NCI-H128 (cell line): ENCODE data around the gene LDB2.
"Not testable (repeated sequence)": the region's sequence is repeated elsewhere in the genome, so short reads cannot be mapped to it uniquely, and the experiment has no call there.

Experiments
- DNase-seq: peaks from one replicate; lab custom pipeline; 2025; ENCODE audit not compliant: unreplicated experiment; lab: John Stamatoyannopoulos, UW

Gene LDB2

GRCh38 chr4:16573739-16574138 lies 324.7 kb downstream of the LDB2 start:
- no peak for DNase-seq

DNA sequence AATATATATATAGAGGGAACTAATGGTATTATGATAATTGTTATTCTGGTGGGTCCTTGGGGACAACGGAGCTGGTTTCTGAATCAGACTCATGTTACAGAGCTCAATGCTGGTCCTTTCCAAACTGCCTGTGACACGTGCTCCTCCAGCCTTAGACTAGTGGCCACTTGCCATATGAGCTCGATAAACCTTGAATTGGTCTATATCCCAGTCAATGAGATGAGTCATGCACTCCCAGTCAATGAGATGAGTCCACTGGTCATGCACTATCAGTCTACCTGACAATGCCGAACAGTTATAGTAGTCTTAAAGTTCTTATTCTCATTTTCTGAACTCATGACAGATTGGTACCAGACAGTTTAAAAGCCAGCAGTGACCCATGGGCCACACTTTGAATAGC lies 325.2 kb downstream of the LDB2 start:
- DNase-seq = no peak

- no peak for DNase-seq
Measured at GRCh38 chr4:16572631-16573030, 325.8 kb downstream of the LDB2 start.

DNA sequence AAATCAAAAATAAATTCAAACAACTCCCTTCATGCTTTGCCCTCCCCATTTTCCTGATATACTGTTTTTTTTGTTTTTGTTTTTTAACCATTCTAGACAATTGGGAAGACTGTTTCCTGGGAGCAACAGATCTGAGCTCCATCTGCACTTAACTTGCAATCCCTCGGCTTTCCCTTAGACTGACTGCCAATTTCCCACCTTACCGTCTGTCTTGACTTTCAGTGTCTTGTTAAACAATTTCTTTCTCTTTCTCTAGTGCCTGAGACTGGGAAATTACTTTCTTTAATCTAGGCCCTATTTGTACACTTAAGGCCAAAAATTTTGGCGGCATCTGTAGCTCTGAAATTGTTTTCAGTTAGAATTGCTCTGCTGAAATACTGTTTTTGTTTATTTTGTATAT lies 326.3 kb downstream of the LDB2 start:
- DNase-seq = no peak

GRCh38 chr4:16569790-16570189 lies 328.7 kb downstream of the LDB2 start:
- no peak for DNase-seq

- not testable (repeated sequence) for DNase-seq
Measured at GRCh38 chr4:16557316-16557715, 341.1 kb downstream of the LDB2 start.

DNA sequence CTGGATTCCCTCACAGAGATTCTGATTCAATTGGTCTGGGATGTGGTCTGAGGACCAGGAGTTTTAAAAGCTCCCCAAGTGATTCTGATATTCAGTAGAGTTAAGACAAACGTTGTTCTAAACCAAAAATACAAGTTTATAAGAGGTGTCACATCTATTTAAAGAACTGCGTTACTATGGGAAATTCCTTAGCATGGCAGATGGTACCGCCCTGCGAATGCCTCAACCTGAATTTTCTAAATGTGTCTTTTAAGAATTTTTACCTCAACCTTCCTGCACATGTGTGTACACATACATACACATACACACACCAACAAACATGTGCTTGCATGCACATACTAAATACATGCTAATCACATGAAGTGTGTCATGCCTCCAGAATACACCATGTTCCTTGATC lies 343.3 kb downstream of the LDB2 start:
- DNase-seq = no peak

- no peak for DNase-seq
Measured at GRCh38 chr4:16550531-16550930, 347.9 kb downstream of the LDB2 start.

- DNase-seq = no peak
Measured at GRCh38 chr4:16545656-16546055, 352.8 kb downstream of the LDB2 start.

- no peak for DNase-seq
Measured at GRCh38 chr4:16544869-16545268, 353.6 kb downstream of the LDB2 start.

- DNase-seq = no peak
Measured at GRCh38 chr4:16544251-16544721, 354.2 kb downstream of the LDB2 start.

DNA sequence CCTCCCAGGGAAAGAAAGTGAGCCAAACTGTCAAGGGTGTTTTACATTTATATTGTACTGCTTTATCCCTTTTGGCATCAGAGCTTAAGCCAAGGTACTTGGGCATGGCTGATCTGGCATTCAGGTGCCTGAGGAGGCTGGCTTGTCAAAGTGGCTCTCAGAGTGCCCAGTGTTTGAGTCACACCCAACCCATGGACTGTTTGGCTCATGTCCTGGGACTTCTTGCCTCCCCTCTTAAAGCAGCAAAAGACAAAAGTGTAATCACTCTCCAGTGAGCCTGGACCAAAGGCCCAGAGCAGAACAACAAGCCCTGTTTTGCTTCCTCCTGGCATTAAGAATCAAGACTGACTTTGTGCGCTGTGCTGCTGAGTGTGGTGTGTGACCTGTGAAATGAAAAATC lies 360.5 kb downstream of the LDB2 start:
- no peak for DNase-seq

- DNase-seq = no peak
Measured at GRCh38 chr4:16532240-16532970, 366.0 kb downstream of the LDB2 start.

DNA sequence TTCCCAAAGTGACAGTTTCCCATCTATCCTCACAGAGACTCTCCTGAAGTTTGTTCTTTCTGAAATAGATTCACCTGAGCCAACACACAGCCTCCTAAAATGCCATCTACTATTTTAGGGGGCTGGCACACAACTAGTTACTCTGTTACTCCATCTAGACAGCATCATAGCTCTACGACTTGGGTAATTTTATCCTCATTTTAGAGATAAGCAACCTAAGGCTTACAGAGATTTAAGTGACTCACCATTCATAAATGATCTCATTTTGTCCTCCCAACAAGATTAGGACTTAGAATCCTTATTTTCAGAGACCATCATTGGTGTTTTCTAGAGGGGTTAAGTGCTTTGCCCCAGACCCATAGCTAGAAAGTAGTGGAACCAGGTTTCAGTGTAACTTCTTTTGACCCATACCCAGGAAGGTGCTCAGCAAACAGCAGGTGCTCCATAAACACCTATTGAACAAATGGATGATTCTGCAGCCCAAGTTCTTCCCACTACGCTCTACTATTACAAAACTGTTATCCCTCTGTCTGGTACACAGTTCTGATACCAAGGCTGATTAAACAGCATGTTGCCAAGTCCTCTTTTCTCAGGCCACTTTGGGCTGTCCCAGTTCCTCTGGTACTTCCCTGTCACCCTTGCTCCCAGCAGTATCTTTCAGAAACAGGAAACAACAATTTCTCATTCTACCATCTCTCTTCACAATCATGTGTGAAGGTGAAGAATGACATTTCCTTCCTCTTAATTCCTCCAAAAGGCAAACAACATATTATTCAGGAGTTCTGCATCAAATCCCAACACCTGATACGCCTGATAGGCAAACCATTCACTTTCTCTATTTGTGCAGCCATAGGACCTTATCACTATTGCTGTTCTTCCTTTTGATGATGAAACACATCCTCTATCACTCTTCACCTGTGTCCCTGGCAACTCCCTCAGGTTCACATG lies 367.5 kb downstream of the LDB2 start:
- no peak for DNase-seq

- DNase-seq = no peak
Measured at GRCh38 chr4:16524911-16525554, 373.4 kb downstream of the LDB2 start.

DNA sequence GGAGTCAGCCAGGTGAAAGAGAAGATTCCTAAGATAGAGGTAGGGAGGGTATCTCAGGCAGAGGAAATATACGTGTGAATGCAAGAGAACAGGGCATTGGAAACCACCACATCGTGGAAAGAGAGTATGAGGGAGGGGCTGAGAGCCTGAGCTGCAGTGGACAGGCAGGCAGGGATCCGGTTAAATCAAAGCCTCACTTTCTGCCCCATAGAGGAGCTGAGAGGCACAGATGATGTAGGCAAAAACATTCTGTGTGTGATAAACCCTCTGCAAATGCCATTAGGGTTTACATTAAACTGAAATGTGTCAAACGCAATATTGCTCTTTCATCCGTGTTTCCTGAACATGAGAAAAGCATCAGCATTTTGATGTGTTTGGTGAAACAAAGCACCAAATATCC lies 374.0 kb downstream of the LDB2 start:
- no peak for DNase-seq

GRCh38 chr4:16523526-16523925 lies 374.9 kb downstream of the LDB2 start:
- not testable (repeated sequence) for DNase-seq

GRCh38 chr4:16521156-16521915 lies 377.1 kb downstream of the LDB2 start:
- DNase-seq = no peak

- DNase-seq = no peak
Measured at GRCh38 chr4:16516796-16517439, 381.5 kb downstream of the LDB2 start.

DNA sequence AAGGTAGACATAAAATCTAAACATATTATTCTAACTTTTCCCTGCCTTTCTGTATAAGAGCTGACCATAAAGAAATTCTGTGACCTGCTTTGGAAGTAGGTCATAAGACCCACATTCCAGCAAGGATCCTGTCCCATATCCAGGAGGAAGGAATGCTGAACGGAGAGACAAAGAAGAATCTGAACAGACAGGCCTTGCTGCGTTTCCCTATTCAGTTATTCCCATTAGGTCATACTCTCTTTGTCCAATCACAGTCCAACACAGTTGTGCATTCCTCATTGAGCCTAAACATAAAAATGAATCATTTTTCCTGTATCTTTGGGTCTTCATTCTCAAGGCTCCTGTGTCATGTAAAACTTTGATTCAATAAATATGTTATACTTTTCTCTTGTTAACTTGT lies 384.6 kb downstream of the LDB2 start:
- no peak for DNase-seq
